ENCODE measurements around the gene PLD3.
A peak's percentile ranks its signal among the peaks of the same experiment; 100 is the strongest.
"Not testable (repeated sequence)": the region's sequence is repeated elsewhere in the genome, so short reads cannot be mapped to it uniquely, and the experiment has no call there.

Gene PLD3

DNA sequence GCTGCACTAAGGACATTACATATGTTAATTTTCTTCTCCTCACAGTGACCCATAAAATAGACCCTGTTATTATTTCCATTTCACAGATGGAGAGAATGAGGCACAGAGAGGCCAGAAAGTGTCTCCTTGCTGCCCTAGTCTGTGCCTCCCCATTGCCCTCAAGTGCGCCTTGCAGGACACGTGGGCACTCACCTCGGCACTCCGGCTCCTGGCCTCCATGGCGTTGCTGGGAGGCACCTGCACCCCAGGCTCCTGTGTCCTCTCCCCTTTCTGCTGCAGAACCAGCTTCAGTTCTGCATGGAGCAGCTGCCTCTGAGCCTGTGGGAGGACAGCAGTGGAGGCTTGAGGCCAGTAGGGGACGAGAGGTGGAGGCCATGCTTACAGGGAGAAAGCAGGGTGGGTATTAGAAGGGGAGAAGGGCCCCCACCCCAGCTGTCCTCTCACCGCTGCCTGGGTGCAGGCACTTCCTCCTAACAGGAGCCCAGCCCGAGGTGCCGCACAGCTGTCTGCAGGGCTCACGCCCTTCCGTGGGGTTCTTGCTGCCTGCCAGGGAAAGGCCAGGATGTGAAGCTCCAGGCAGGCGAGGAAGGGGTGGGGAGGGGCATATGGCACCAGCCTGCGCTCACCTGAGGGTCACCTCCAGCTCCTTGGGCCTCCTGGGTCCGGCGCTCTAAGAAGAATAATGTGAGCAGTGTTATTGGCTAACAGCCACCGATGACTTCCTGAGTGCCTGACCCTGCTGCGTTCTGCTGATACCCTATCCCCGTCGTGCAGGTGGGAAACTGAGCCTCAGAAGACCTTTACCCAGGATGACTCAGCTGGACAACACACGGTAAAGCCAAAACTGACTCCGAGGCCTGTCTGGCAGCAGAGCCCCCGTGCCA is 59.5 kb downstream of the PLD3 start:
- H3K4me1 ChIP-seq (ENCODE audit: insufficient read depth, low read length, severe bottlenecking), result peaks cover 62% of the 10 kb centered on the region

GRCh38 chr19:40408598-40408925 is 60.1 kb downstream of the PLD3 start:
- H3K36me3 ChIP-seq (ENCODE audit: insufficient read depth, low read length); H3K9me3 ChIP-seq (ENCODE audit: low read length); H3F3A ChIP-seq (ENCODE audit: insufficient read depth, low read length); H2AFZ ChIP-seq (ENCODE audit: low read length); H3K9ac ChIP-seq (ENCODE audit: low read length); H3K79me2 ChIP-seq (ENCODE audit: insufficient read depth, low read length); H3K9me2 ChIP-seq (ENCODE audit: low read depth, low read length); H4K20me1 ChIP-seq (ENCODE audit: insufficient read depth, low read length); H3K27me3 ChIP-seq (ENCODE audit: insufficient read depth, low read length): not testable (repeated sequence)
- H3K27ac ChIP-seq (ENCODE audit: low read depth, low read length, poor library complexity, severe bottlenecking), result peak overlapping the region; percentile 96
- peaks cover 64% of the 10 kb centered on the region for H3K4me1 ChIP-seq (ENCODE audit: insufficient read depth, low read length, severe bottlenecking)
- peak overlapping the region; percentile 51 for H3K4me2 ChIP-seq (ENCODE audit: low read length)
- H3K4me3 ChIP-seq (ENCODE audit: low read depth, low read length, poor library complexity, severe bottlenecking), result peak overlapping the region; percentile 18

More for the DNA sequence above, 59.5 kb downstream of the PLD3 start:
- H3K9ac ChIP-seq (ENCODE audit: low read length), result peak overlapping the region; percentile 21; the same call in 1 of the 2 replicates
- peak overlapping the region; percentile 96 for H3K27ac ChIP-seq (ENCODE audit: low read depth, low read length, poor library complexity, severe bottlenecking)
- no peaks in the 10 kb centered on the region for H3K79me2 ChIP-seq (ENCODE audit: insufficient read depth, low read length)
- no peaks in the 10 kb centered on the region for H3K27me3 ChIP-seq (ENCODE audit: insufficient read depth, low read length)
- H2AFZ ChIP-seq (ENCODE audit: low read length), result no peak overlapping the region
- H4K20me1 ChIP-seq (ENCODE audit: insufficient read depth, low read length), result no peaks in the 10 kb centered on the region
- no peaks in the 10 kb centered on the region for H3K36me3 ChIP-seq (ENCODE audit: insufficient read depth, low read length)
- no peak for TF ChIP-seq EZH2 (IDR thresholded peaks at IDR 0.05; ENCODE audit: borderline replicate concordance, low read length)
- TF ChIP-seq, protein P1, sequence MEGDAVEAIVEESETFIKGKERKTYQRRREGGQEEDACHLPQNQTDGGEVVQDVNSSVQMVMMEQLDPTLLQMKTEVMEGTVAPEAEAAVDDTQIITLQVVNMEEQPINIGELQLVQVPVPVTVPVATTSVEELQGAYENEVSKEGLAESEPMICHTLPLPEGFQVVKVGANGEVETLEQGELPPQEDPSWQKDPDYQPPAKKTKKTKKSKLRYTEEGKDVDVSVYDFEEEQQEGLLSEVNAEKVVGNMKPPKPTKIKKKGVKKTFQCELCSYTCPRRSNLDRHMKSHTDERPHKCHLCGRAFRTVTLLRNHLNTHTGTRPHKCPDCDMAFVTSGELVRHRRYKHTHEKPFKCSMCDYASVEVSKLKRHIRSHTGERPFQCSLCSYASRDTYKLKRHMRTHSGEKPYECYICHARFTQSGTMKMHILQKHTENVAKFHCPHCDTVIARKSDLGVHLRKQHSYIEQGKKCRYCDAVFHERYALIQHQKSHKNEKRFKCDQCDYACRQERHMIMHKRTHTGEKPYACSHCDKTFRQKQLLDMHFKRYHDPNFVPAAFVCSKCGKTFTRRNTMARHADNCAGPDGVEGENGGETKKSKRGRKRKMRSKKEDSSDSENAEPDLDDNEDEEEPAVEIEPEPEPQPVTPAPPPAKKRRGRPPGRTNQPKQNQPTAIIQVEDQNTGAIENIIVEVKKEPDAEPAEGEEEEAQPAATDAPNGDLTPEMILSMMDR (IDR thresholded peaks at IDR 0.05; ENCODE audit: low read length), result no peak
- H3F3A ChIP-seq (ENCODE audit: insufficient read depth, low read length), result no peaks in the 10 kb centered on the region
- H3K9me3 ChIP-seq (ENCODE audit: low read length), result no peaks in the 10 kb centered on the region
- peak overlapping the region; percentile 18 for H3K4me3 ChIP-seq (ENCODE audit: low read depth, low read length, poor library complexity, severe bottlenecking)
- no peaks in the 10 kb centered on the region for H3K9me2 ChIP-seq (ENCODE audit: low read depth, low read length)
- peak overlapping the region; percentile 51 for H3K4me2 ChIP-seq (ENCODE audit: low read length)

GRCh38 chr19:40410030-40410389 is 61.5 kb downstream of the PLD3 start:
- no peaks in the 10 kb centered on the region for H3K9me3 ChIP-seq (ENCODE audit: low read length)
- H3K4me1 ChIP-seq (ENCODE audit: insufficient read depth, low read length, severe bottlenecking), result peaks cover 67% of the 10 kb centered on the region
- H4K20me1 ChIP-seq (ENCODE audit: insufficient read depth, low read length), result no peaks in the 10 kb centered on the region
- H3K4me3 ChIP-seq (ENCODE audit: low read depth, low read length, poor library complexity, severe bottlenecking), result peak overlapping the region; percentile 30
- H3K27ac ChIP-seq (ENCODE audit: low read depth, low read length, poor library complexity, severe bottlenecking), result peak overlapping the region; percentile 96
- H3K9me2 ChIP-seq (ENCODE audit: low read depth, low read length), result no peaks in the 10 kb centered on the region
- peak overlapping the region; percentile 51; the same call in 1 of the 2 replicates for H3K4me2 ChIP-seq (ENCODE audit: low read length)
- H3K79me2 ChIP-seq (ENCODE audit: insufficient read depth, low read length), result no peaks in the 10 kb centered on the region
- H3K9ac ChIP-seq (ENCODE audit: low read length), result peak overlapping the region; percentile 66
- no peaks in the 10 kb centered on the region for H3F3A ChIP-seq (ENCODE audit: insufficient read depth, low read length)
- no peak for TF ChIP-seq EZH2 (IDR thresholded peaks at IDR 0.05; ENCODE audit: borderline replicate concordance, low read length)
- TF ChIP-seq, protein P1 (IDR thresholded peaks at IDR 0.05; ENCODE audit: low read length), result no peak
- no peaks in the 10 kb centered on the region for H3K27me3 ChIP-seq (ENCODE audit: insufficient read depth, low read length)
- H2AFZ ChIP-seq (ENCODE audit: low read length), result no peak overlapping the region
- no peaks in the 10 kb centered on the region for H3K36me3 ChIP-seq (ENCODE audit: insufficient read depth, low read length)
